ENCODE data around the gene CDH23.

- no peak for TF ChIP-seq MAFK (IDR thresholded peaks at IDR 0.05; ENCODE audit: low read depth, low read length)
- TF ChIP-seq CHD7 (IDR thresholded peaks at IDR 0.05; ENCODE audit: insufficient replicate concordance, low read length), result no peak
- no peak for TF ChIP-seq TAF1 (IDR thresholded peaks at IDR 0.05; ENCODE audit: low read depth, low read length)
- no peak for TF ChIP-seq USF2 (IDR thresholded peaks at IDR 0.05; ENCODE audit: low read length)
- no peak for TF ChIP-seq EP300 (IDR thresholded peaks at IDR 0.05; ENCODE audit: borderline replicate concordance in 1 of 2, low read depth in 2 of 2, low read length in 2 of 2)
- no peak for TF ChIP-seq CHD1 (IDR thresholded peaks at IDR 0.05; ENCODE audit: low read depth, low read length)
- no peak for TF ChIP-seq ATF3 (IDR thresholded peaks at IDR 0.05; ENCODE audit: insufficient read depth, low read depth, low read length)
- TF ChIP-seq CBX8 (IDR thresholded peaks at IDR 0.05; ENCODE audit: borderline replicate concordance, low read depth, low read length), result no peak
- TF ChIP-seq CTCF (IDR thresholded peaks at IDR 0.05; ENCODE audit: control extremely low read depth in 1 of 3, insufficient read depth in 1 of 3, low read depth in 1 of 3, low read length in 3 of 3), result no peak
- TF ChIP-seq CREB1 (IDR thresholded peaks at IDR 0.05), result no peak
- no peak for TF ChIP-seq MAX (IDR thresholded peaks at IDR 0.05)
- TF ChIP-seq POLR2AphosphoS5 (IDR thresholded peaks at IDR 0.05; ENCODE audit: low read depth, low read length), result no peak
- TF ChIP-seq FOSL1 (IDR thresholded peaks at IDR 0.05; ENCODE audit: insufficient read depth, low read depth, low read length), result no peak
- no peak for TF ChIP-seq GTF2F1 (IDR thresholded peaks at IDR 0.05; ENCODE audit: borderline replicate concordance, low read depth, low read length)
Observed at GRCh38 chr10:71526653-71527052, 129.9 kb downstream of the CDH23 start.
